Stimulated activated CD8-positive, alpha-beta memory T cell treated with anti-CD3 and anti-CD28 coated beads, Interleukin-7, amount 100 ng/mL, for 1 hour (primary cell): ENCODE measurements around the gene CYP27C1.

Experiments
- DNase-seq, 2 donors: peaks; one replicate each; pipeline ENCODE4 v3.0.0-alpha.2; 2020; ENCODE audit warnings: low read depth in 2 of 2

The CYP27C1 gene

GRCh38 chr2:127193164-127193966 is 26.7 kb downstream of the CYP27C1 start:
- DNase-seq = no peak

- no peak for DNase-seq
These were observed 28.5 kb downstream of the CYP27C1 start for GRCh38 chr2:127191331-127192219.

- no peak for DNase-seq
These were observed 31.3 kb downstream of the CYP27C1 start for GRCh38 chr2:127188797-127189196.

- no peak for DNase-seq
These were observed 32.3 kb downstream of the CYP27C1 start for GRCh38 chr2:127187831-127188230.

- no peak for DNase-seq
These were observed 32.9 kb downstream of the CYP27C1 start for GRCh38 chr2:127187081-127187775.

- DNase-seq = no peak
These were observed 34.4 kb downstream of the CYP27C1 start for GRCh38 chr2:127185705-127186104.

- no peak for DNase-seq
These were observed 35.0 kb downstream of the CYP27C1 start for GRCh38 chr2:127185093-127185492.

- no peak for DNase-seq
These were observed 36.3 kb downstream of the CYP27C1 start for GRCh38 chr2:127183771-127184170.

- no peak for DNase-seq
These were observed 37.3 kb downstream of the CYP27C1 start for GRCh38 chr2:127182626-127183458.

GRCh38 chr2:127181851-127182250 is 38.2 kb downstream of the CYP27C1 start:
- no peak for DNase-seq

- DNase-seq = no peak
These were observed 40.3 kb downstream of the CYP27C1 start for GRCh38 chr2:127179766-127180165.

GRCh38 chr2:127177617-127178263 is 42.4 kb downstream of the CYP27C1 start:
- DNase-seq = no peak

- no peak for DNase-seq
These were observed 43.5 kb downstream of the CYP27C1 start for GRCh38 chr2:127176371-127177311.

GRCh38 chr2:127175751-127176354 is 44.2 kb downstream of the CYP27C1 start:
- no peak for DNase-seq

- no peak for DNase-seq
These were observed 44.9 kb downstream of the CYP27C1 start for GRCh38 chr2:127175041-127175721.

- DNase-seq = no peak
These were observed 45.5 kb downstream of the CYP27C1 start for GRCh38 chr2:127174640-127175039.

GRCh38 chr2:127174136-127174535 is 46.0 kb downstream of the CYP27C1 start:
- no peak for DNase-seq

GRCh38 chr2:127173057-127173456 is 47.0 kb downstream of the CYP27C1 start:
- no peak for DNase-seq

- no peak for DNase-seq
These were observed 47.8 kb downstream of the CYP27C1 start for GRCh38 chr2:127172306-127172705.
